Daoy (cell line): ENCODE results near the gene DCDC2. TPM values are rescaled to one million over a fixed set of nuclear protein-coding genes. Genes with fewer than 3 reads are reported as not detected.
"Not testable (repeated sequence)": the region's sequence is repeated elsewhere in the genome, so short reads cannot be mapped to it uniquely, and the experiment has no call there.

Experiments
- DNase-seq: peaks from one replicate; pipeline ENCODE4 v3.0.0-alpha.2; 2015; ENCODE audit warnings: low read depth
- total RNA-seq: library from RNA; depleted of rRNA; stranded (reverse); fragments of >200 nt; shearing (Covaris generic); gene quantifications from 2 replicates; pipeline ENCODE4 v1.2.3, GENCODE V29; 2014

Gene DCDC2
- total RNA-seq, 1 experiment from 2014 or later: 0.51 TPM

GRCh38 chr6:24327756-24328155, 30.1 kb downstream of the DCDC2 start:
- no peak for DNase-seq

DNA sequence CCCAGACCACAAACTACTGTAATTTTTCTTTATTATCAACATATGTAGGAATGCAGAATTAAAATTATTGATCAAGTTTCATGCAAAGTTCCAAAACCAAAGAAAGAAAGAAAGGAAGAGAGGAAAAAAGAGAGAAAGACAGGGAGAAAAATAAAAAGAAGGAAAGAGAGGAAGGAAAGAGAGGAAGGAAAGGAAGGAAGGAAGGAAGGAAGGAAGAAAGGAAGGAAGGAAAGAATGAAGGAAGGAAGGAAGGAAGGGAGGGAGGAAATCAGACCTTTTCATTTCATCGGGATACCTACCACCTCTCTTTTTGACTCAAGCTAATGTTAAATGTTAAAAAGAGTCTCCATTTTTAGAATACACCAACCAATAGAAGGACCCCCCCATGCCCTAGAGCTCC, 31.9 kb downstream of the DCDC2 start:
- no peak for DNase-seq

DNA sequence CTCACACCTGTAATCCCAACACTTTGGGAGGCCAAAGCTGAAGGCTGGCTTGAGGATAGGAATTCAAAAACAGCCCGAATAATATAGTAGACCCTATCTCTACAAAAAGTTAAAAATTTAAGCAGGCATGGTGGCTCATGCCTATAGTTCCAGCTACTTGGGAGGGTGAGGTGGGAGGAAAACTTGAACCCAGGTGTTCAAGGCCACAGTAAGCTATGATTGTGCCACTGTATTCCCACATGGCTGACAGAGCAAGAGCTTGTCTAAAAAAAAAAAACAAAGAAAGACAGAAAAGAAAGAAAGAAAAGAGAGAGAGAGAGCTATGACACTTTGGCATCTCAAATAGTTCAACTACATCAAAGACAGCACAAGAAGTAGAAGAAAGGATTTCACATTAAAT, 33.2 kb downstream of the DCDC2 start:
- DNase-seq: no peak

GRCh38 chr6:24323632-24324337, 34.1 kb downstream of the DCDC2 start:
- DNase-seq: peak; percentile 68

DNA sequence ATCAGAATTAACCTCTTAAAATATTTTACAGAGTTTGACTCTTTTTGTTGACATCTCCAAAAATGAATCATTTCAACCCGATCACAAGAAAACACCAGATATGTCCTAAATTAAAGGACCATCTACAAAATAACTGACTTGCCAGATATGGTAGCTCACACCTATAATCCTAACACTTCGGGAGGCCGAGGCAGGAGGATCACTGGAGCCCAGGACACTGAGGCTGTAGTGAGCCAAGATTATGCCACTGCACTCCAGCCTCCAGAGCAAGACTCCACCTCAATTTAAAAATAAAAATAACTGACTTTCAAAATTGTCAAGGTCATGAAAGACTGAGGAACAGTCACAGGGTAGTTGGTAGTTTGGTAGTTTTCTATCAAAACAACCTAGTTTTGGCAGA, 34.9 kb downstream of the DCDC2 start:
- no peak for DNase-seq

- not testable (repeated sequence) for DNase-seq
Observed at GRCh38 chr6:24322446-24322845, 35.4 kb downstream of the DCDC2 start.

DNA sequence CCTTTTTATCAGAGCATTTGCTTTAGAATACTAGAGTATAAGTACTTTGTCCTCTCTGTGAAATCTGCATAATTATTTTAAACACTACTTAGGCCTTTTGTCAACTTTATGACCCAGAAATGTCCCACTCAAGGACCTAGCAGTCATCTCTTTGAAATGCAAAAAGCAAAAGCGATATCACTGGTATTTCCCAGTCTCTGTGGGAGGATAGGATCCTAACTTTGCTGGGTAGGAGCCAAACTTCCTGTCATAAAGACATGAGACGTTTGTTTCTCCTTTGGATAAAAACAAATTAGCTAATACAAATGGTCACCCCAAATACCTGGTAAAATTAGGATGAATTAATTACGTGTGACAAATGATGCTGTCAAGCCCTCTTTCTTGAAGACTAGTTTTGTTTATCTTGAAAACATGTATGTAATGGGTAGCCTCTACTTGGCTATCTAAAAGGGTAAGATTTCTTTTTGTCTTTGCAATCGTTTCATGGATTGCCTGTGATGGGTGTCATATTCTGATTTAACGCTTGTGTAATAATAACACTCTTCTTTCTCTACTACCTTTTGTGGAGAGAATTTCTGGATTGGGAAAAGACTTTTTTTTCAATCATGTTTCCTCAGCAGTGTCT, 36.2 kb downstream of the DCDC2 start:
- DNase-seq: peak; percentile 70

- peak; percentile 91 for DNase-seq
Observed at GRCh38 chr6:24313251-24314141, 44.4 kb downstream of the DCDC2 start.

DNA sequence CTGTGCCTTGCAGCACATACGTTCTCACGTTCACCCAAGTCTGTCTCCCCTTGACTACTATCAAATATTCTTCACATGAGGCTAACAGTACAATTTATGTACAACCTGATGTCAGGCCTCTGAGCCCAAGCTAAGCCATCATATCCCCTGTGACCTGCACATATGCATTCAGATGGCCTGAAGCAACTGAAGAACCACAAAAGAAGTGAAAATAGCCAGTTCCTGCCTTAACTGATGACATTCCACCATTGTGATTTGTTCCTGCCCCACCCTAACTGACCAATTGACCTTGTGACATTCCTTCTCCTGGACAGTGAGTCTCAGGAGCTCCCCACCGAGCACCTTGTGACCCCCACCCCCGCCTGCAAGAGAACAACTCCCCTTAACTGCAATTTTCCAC, 46.1 kb downstream of the DCDC2 start:
- DNase-seq: not testable (repeated sequence)

GRCh38 chr6:24307881-24308280, 50.0 kb downstream of the DCDC2 start:
- DNase-seq: peak; percentile 39

GRCh38 chr6:24306936-24307335, 50.9 kb downstream of the DCDC2 start:
- DNase-seq: no peak

DNA sequence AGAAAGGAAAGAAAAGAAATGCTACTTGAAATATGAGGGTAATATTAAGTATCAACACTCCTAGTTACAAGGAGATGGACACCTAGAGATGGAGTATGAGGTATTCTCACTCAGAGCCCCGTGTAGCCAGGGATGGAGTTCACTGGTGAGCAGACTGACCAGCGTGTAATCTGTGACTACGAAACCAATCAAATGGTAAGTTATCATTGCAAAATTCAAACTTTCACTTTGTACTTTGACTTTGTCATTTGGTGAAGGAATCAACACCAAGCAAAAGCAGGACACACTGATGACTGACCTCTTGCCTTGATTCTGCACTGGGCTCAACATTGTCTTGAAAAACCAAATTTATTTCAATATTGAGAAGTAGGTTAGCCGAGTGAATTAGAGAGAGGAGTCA, 51.8 kb downstream of the DCDC2 start:
- no peak for DNase-seq

DNA sequence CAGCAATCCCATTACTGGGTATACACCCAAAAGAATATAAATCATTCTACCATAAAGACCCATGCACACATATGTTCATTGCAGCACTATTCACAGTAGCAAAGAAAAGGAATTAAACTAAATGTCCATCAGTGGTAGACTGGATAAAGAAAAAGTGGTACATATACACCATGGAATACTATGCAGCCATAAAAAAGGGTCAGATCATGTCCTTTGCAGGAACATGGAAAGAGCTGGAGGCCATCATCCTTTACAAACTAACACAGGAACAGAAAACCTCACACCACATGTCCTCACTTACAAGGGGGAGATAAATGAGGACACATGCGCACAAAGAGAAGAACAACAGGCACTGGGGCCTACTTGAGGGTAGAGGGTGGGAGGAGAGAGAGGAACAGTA, 60.9 kb downstream of the DCDC2 start:
- no peak for DNase-seq

DNA sequence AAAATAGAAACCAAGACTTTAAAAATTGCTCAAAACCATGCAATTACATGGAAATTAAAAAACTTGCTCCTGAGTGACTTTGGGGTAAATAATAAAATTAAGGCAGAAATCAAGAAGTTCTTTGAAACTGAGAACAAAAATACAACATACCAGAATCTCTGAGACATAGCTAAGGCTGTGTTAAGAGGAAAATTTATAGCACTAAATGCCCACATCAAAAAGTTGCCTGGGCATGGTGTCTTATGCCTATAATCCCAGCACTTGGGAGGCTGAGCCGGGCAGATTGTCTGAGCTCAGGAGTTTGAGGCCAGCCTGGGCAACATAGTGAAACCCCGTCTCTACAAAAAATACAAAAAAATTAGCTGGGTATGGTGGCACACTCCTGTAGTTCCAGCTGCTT, 64.0 kb downstream of the DCDC2 start:
- not testable (repeated sequence) for DNase-seq

DNA sequence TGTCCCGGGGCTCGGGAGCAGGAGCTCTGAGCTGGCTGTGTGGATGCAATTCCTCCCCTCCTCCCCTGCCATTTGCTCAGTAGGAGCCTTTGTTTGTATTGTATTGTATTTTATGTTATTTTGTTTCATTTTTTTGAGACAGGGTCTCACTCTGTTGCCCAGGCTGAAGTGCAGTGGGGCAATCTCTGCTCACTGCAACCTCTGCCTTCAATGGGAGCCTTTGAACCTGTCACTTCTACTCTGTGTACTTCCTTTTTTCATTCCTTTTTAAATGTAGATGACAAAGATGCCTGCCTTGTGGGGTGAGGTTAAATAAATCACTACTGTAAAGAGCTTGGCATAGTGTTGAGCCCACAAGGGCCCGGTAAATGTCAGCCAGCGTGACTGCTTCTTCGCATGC, 70.6 kb downstream of the DCDC2 start:
- DNase-seq: no peak

- DNase-seq: no peak
Observed at GRCh38 chr6:24284006-24284405, 73.9 kb downstream of the DCDC2 start.

GRCh38 chr6:24283043-24283985, 74.5 kb downstream of the DCDC2 start:
- peak; percentile 87 for DNase-seq

GRCh38 chr6:24274441-24275083, 83.3 kb downstream of the DCDC2 start:
- peak; percentile 21 for DNase-seq

DNA sequence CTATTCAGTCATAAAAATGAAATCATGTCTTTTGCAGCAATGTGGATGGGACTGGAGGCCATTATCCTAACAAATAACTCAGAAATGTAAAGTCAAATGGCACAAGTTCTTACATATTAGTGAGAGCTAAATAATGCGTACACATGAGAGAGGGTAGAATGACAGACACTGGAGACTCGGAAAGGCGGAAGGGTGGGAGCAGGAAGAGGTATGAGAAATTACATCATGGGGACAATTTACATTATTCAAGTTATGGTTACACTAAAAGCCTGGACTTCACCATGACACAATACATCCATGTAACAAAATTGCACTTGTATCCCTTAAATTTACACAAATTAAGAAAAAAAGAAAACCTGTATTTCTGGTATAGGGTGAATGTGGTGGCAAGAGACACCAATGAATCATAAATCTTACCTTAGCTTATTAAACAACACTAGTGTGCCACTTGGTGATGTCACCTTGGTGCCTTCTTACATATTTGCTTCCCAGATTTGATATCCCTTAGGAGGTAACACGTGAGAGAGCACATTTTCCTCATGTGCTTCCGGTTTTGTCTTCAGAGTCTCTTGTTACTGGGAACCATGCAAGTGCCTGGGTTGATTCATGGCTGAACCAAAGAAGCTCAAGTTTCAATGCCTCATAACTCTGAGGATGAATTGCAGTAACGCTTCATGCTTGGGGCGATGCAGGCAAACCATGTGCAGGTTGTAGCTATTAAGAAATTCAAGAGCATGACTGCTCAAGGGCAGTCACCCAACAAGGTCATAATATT, 84.6 kb downstream of the DCDC2 start:
- peak; percentile 38 for DNase-seq

DNA sequence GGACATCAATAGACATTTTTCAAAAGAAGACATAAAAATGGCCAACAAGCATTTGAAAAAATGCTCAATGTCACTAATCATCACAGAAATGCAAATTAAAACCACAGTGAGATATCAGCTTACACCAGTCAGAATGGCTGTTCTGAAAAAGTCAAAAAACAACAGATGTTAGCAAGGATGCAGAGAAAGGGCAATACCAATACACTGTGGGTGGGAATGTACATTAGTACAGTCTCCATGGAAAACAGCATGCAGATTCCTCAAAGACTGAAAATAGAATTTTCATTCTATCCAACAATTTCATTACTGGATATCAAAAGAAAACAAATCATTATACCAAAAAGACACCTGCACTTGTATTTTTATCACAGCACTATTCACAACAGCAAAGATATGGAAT, 85.3 kb downstream of the DCDC2 start:
- no peak for DNase-seq
